BLaER1 (cell line): ENCODE measurements around the gene SLCO2A1.

Experiments used
- H3K27ac ChIP-seq: shearing (Covaris generic); formaldehyde crosslinking; 2 replicates; pipeline ENCODE4 v1.8.1; 2022
- H3K27me3 ChIP-seq: shearing (Covaris generic); formaldehyde crosslinking; 2 replicates; pipeline ENCODE4 v1.8.1; 2022
- H3K36me3 ChIP-seq: shearing (Covaris generic); formaldehyde crosslinking; 2 replicates; pipeline ENCODE4 v1.8.1; 2022
- H3K4me1 ChIP-seq: shearing (Covaris generic); formaldehyde crosslinking; 2 replicates; pipeline ENCODE4 v1.8.1; 2022
- H3K4me2 ChIP-seq: shearing (Covaris generic); formaldehyde crosslinking; 2 replicates; pipeline ENCODE4 v1.8.1; 2022
- H3K4me3 ChIP-seq: shearing (Covaris generic); formaldehyde crosslinking; 2 replicates; pipeline ENCODE4 v1.8.1; 2022
- H3K9ac ChIP-seq: shearing (Covaris generic); formaldehyde crosslinking; 2 replicates; pipeline ENCODE4 v1.8.1; 2022
- H3K9me3 ChIP-seq: shearing (Covaris generic); formaldehyde crosslinking; 2 replicates; pipeline ENCODE4 v1.8.1; 2022
- H4K20me1 ChIP-seq: shearing (Covaris generic); formaldehyde crosslinking; 2 replicates; pipeline ENCODE4 v1.8.1; 2022
- Cebpa-rat ChIP-seq: shearing (Covaris generic); IDR thresholded peaks from 2 replicates; pipeline ENCODE4 v1.8.1; 2022

SLCO2A1 gene

GRCh38 chr3:133958071-133958805, 71.5 kb downstream of the SLCO2A1 start:
- Histone ChIP-seq H3K9ac (no peak overlapping the region), H3K27me3 (no peaks in the 10 kb centered on the region), H3K4me3 (no peak overlapping the region), H4K20me1 (no peaks in the 10 kb centered on the region), H3K4me2 (no peak overlapping the region), H3K27ac (no peak overlapping the region), H3K4me1 (no peaks in the 10 kb centered on the region), H3K9me3 (0 out of 2 replicates have a peak, but pooled peaks cover 3% of the 10 kb centered on the region), H3K36me3 (no peaks in the 10 kb centered on the region)
- TF ChIP-seq Cebpa-rat = no peak

GRCh38 chr3:133956982-133957381, 72.7 kb downstream of the SLCO2A1 start:
- Histone ChIP-seq H3K4me2 (no peak overlapping the region), H3K4me3 (no peak overlapping the region), H3K27me3 (no peaks in the 10 kb centered on the region), H3K27ac (no peak overlapping the region), H3K9me3 (0 out of 2 replicates have a peak, but pooled peaks cover 3% of the 10 kb centered on the region), H3K4me1 (no peaks in the 10 kb centered on the region), H3K36me3 (no peaks in the 10 kb centered on the region), H3K9ac (no peak overlapping the region), H4K20me1 (no peaks in the 10 kb centered on the region)
- TF ChIP-seq Cebpa-rat = no peak

GRCh38 chr3:133956353-133956752, 73.4 kb downstream of the SLCO2A1 start:
- Histone ChIP-seq H3K36me3 (no peaks in the 10 kb centered on the region), H3K27ac (no peak overlapping the region)
- no peak for TF ChIP-seq Cebpa-rat

GRCh38 chr3:133955892-133956291, 73.8 kb downstream of the SLCO2A1 start:
- TF ChIP-seq Cebpa-rat = no peak
- Histone ChIP-seq H3K4me2 (no peak overlapping the region), H3K27ac (no peak overlapping the region), H3K4me1 (no peaks in the 10 kb centered on the region), H3K36me3 (no peaks in the 10 kb centered on the region), H4K20me1 (no peaks in the 10 kb centered on the region), H3K9ac (no peak overlapping the region), H3K4me3 (no peak overlapping the region), H3K9me3 (0 out of 2 replicates have a peak, but pooled peaks cover 3% of the 10 kb centered on the region), H3K27me3 (no peaks in the 10 kb centered on the region)

More at GRCh38 chr3:133956353-133956752, 73.4 kb downstream of the SLCO2A1 start:
- H3K9ac ChIP-seq = no peak overlapping the region
- H3K4me1 ChIP-seq = no peaks in the 10 kb centered on the region
- no peak overlapping the region for H3K4me3 ChIP-seq
- H4K20me1 ChIP-seq = no peaks in the 10 kb centered on the region
- H3K9me3 ChIP-seq = 0 out of 2 replicates have a peak, but pooled peaks cover 3% of the 10 kb centered on the region
- H3K4me2 ChIP-seq = no peak overlapping the region
- no peaks in the 10 kb centered on the region for H3K27me3 ChIP-seq

GRCh38 chr3:133954717-133955360, 74.9 kb downstream of the SLCO2A1 start:
- H3K9me3 ChIP-seq = 0 out of 2 replicates have a peak, but pooled peaks cover 3% of the 10 kb centered on the region
- H3K36me3 ChIP-seq = no peaks in the 10 kb centered on the region
- no peak overlapping the region for H3K4me3 ChIP-seq
- H3K4me2 ChIP-seq = no peak overlapping the region
- H4K20me1 ChIP-seq = no peaks in the 10 kb centered on the region
- TF ChIP-seq Cebpa-rat = no peak
- H3K27me3 ChIP-seq = no peaks in the 10 kb centered on the region
- H3K9ac ChIP-seq = no peak overlapping the region
- no peaks in the 10 kb centered on the region for H3K4me1 ChIP-seq
- H3K27ac ChIP-seq = no peak overlapping the region

GRCh38 chr3:133953297-133953696, 76.4 kb downstream of the SLCO2A1 start:
- Histone ChIP-seq H3K27me3 (no peaks in the 10 kb centered on the region), H3K27ac (no peak overlapping the region)
- no peak for TF ChIP-seq Cebpa-rat

GRCh38 chr3:133949438-133949837, 80.3 kb downstream of the SLCO2A1 start:
- no peaks in the 10 kb centered on the region for H3K27me3 ChIP-seq
- no peaks in the 10 kb centered on the region for H3K36me3 ChIP-seq
- H3K9ac ChIP-seq = no peak overlapping the region
- no peaks in the 10 kb centered on the region for H3K9me3 ChIP-seq
- H3K4me1 ChIP-seq = peaks cover 39% of the 10 kb centered on the region
- H3K27ac ChIP-seq = no peak overlapping the region
- no peak overlapping the region for H3K4me3 ChIP-seq
- H3K4me2 ChIP-seq = no peak overlapping the region
- H4K20me1 ChIP-seq = no peaks in the 10 kb centered on the region
- no peak for TF ChIP-seq Cebpa-rat

More at GRCh38 chr3:133953297-133953696, 76.4 kb downstream of the SLCO2A1 start:
- Histone ChIP-seq H3K9me3 (no peaks in the 10 kb centered on the region), H3K4me1 (peaks cover under 1% of the 10 kb centered on the region; the same call in 1 of the 2 replicates), H3K9ac (no peak overlapping the region), H3K4me2 (no peak overlapping the region), H3K36me3 (no peaks in the 10 kb centered on the region), H3K4me3 (no peak overlapping the region), H4K20me1 (no peaks in the 10 kb centered on the region)

GRCh38 chr3:133948996-133949395, 80.7 kb downstream of the SLCO2A1 start:
- no peaks in the 10 kb centered on the region for H3K9me3 ChIP-seq
- H3K36me3 ChIP-seq = no peaks in the 10 kb centered on the region
- H3K4me3 ChIP-seq = no peak overlapping the region
- TF ChIP-seq Cebpa-rat = no peak
- no peak overlapping the region for H3K4me2 ChIP-seq
- H3K4me1 ChIP-seq = peaks cover 43% of the 10 kb centered on the region
- no peaks in the 10 kb centered on the region for H3K27me3 ChIP-seq
- no peak overlapping the region for H3K9ac ChIP-seq
- H3K27ac ChIP-seq = no peak overlapping the region
- no peaks in the 10 kb centered on the region for H4K20me1 ChIP-seq

GRCh38 chr3:133948131-133948810, 81.5 kb downstream of the SLCO2A1 start:
- H3K27me3 ChIP-seq = no peaks in the 10 kb centered on the region
- no peak for TF ChIP-seq Cebpa-rat
- no peaks in the 10 kb centered on the region for H3K9me3 ChIP-seq
- peak overlapping the region; percentile 55 for H3K4me2 ChIP-seq
- H3K4me3 ChIP-seq = no peak overlapping the region
- no peak overlapping the region for H3K27ac ChIP-seq
- H4K20me1 ChIP-seq = no peaks in the 10 kb centered on the region
- no peaks in the 10 kb centered on the region for H3K36me3 ChIP-seq
- H3K9ac ChIP-seq = no peak overlapping the region
- H3K4me1 ChIP-seq = peaks cover 51% of the 10 kb centered on the region
